Measurements from ENCODE around the gene TMEM165. TPM values are rescaled to one million over a fixed set of nuclear protein-coding genes. Genes with fewer than 3 reads are reported as not detected.

TMEM165 gene
- total RNA-seq, 4 donors from 2014 or later, result 79.5 to 215 (median 136) TPM

DNA sequence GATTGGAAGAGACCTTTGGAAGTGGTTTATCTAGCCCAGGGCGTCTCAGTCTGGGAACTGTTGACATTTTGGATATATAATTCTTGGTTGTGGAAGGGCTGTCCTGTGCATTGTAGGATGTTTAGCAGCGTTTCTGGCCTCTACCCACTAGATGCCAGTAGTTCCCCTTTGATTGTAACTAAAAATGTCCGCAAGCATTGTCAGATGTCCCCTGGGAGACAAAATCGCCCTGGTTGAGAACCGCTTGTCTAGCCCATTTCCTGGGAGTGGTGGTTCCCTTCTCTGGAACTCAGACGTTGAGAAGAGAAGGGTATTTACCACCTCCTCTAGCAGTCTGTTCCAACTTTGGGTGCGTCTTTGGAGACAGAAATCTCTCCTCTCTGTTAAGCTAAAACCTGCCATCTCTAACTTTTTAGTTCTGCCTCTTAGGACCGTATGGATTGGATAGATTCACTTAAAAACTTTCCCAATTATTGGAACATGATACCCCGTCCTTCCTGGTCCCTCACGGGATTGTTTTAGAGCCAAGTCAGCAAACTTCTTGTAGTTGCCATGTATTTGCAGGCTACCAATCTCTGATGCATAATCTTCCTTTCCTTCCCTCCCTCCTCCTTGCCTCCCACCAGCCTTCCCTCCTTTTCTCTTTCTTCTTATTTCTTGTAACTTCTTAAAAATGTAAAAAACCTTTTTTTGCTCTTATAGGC lies 13.9 kb downstream of the TMEM165 start:
- no peak for DNase-seq
- H3K36me3 ChIP-seq, result peaks cover 0 to 23% (median 2%) of the 10 kb centered on the region in 4 donors
- no peak overlapping the region for H3K4me3 ChIP-seq
- no peaks in the 10 kb centered on the region for H3K9me3 ChIP-seq
- H3K4me1 ChIP-seq, result peaks cover 0 to 20% (median 10%) of the 10 kb centered on the region in 4 donors
- 46 to 69% methylated on average over 5 to 10 of the region's 10 CpGs for WGBS, 2 donors (ENCODE audit: low coverage in 1 of 2)
- no peaks in the 10 kb centered on the region for H3K27me3 ChIP-seq
- in situ Hi-C loops (cut with MboI; ENCODE audit: low pct_ligation_motif_present in 1 of 4, low pct_unique_long_range_greater_than_20kb in 1 of 4, low sequenced_read_pairs in 3 of 4), result no loop called here
- H3K27ac ChIP-seq, result no peak overlapping the region
- intact Hi-C loops (cut with DNase I; ENCODE audit: low total_unique reads), result no loop called here
- TF ChIP-seq EP300 (IDR thresholded peaks at IDR 0.05; ENCODE audit: low read depth), result no peak
- no peak for TF ChIP-seq POLR2AphosphoS5 (IDR thresholded peaks at IDR 0.05)
- TF ChIP-seq POLR2A (IDR thresholded peaks at IDR 0.05), result no peak
- TF ChIP-seq, protein P1, sequence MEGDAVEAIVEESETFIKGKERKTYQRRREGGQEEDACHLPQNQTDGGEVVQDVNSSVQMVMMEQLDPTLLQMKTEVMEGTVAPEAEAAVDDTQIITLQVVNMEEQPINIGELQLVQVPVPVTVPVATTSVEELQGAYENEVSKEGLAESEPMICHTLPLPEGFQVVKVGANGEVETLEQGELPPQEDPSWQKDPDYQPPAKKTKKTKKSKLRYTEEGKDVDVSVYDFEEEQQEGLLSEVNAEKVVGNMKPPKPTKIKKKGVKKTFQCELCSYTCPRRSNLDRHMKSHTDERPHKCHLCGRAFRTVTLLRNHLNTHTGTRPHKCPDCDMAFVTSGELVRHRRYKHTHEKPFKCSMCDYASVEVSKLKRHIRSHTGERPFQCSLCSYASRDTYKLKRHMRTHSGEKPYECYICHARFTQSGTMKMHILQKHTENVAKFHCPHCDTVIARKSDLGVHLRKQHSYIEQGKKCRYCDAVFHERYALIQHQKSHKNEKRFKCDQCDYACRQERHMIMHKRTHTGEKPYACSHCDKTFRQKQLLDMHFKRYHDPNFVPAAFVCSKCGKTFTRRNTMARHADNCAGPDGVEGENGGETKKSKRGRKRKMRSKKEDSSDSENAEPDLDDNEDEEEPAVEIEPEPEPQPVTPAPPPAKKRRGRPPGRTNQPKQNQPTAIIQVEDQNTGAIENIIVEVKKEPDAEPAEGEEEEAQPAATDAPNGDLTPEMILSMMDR (IDR thresholded peaks at IDR 0.05), result no peak

DNA sequence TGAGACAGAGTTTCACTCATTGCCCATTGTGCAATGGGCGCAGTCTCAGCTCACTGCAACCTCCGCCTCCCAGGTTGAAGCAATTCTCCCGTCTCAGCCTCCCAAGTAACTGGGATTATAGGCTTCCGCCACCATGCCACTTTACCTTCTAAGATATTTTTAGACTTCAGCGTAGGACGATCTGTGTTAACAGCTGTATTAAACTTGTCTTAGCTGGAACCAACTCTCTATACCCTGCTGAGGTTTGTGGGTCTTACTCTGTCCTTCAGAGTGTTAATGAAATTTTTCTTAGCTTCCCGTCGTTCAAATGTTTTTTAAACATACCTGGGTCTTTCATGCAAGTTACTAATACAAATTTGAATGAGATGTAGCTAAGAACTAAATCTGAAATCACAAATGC lies 14.7 kb downstream of the TMEM165 start:
- in situ Hi-C loops (cut with MboI; ENCODE audit: low pct_ligation_motif_present in 1 of 4, low pct_unique_long_range_greater_than_20kb in 1 of 4, low sequenced_read_pairs in 3 of 4), result no loop called here
- H3K4me3 ChIP-seq, result no peak overlapping the region
- no peak overlapping the region for H3K27ac ChIP-seq
- H3K4me1 ChIP-seq, result peaks cover 0 to 20% (median 10%) of the 10 kb centered on the region in 4 donors
- WGBS, 2 donors (ENCODE audit: low coverage in 1 of 2), result 95 to 97% methylated on average over 8 of the region's 8 CpGs
- no peaks in the 10 kb centered on the region for H3K9me3 ChIP-seq
- no peak for TF ChIP-seq POLR2A (IDR thresholded peaks at IDR 0.05)
- TF ChIP-seq, protein P1 (IDR thresholded peaks at IDR 0.05), result no peak
- no peak for TF ChIP-seq EP300 (IDR thresholded peaks at IDR 0.05; ENCODE audit: low read depth)
- no peak for TF ChIP-seq POLR2AphosphoS5 (IDR thresholded peaks at IDR 0.05)
- H3K27me3 ChIP-seq, result no peaks in the 10 kb centered on the region
- H3K36me3 ChIP-seq, result peaks cover 0 to 15% (median 2%) of the 10 kb centered on the region in 4 donors
- DNase-seq, result no peak
- intact Hi-C loops (cut with DNase I; ENCODE audit: low total_unique reads), result no loop called here

DNA sequence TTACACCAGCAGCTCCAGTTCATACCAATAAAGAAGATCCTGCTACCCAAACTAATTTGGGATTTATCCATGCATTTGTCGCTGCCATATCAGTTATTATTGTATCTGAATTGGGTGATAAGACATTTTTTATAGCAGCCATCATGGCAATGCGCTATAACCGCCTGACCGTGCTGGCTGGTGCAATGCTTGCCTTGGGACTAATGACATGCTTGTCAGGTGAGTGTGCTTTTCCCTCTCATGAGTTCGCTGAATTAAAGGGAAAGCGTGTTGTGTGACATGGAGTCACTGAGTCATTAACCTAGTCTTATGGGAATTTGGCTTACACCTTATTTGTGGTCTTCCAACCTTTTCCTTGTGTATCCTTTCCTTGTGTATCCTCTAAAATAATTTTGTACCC lies 15.9 kb downstream of the TMEM165 start:
- intact Hi-C loops (cut with DNase I; ENCODE audit: low total_unique reads), result no loop called here
- 82 to 85% methylated on average over 2 to 6 of the region's 6 CpGs for WGBS, 2 donors (ENCODE audit: low coverage in 1 of 2)

DNA sequence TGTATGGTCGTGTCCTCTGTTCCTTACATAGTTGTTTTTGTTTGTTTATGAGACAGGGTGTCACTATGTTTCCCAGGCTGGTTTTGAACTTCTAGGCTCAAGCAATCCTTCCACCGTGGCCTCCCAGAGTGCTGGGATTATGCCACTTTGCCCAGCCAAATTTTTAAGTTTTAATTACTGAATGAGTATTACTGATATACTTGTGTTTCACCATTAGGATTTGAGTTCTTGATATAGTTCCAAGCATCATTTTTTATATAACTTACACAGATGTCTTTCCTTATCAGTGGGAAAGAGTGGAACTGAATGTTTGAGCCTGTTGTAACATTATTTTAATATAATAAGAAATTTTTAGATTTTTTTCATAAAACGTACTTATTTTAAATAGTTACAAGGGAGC lies 20.4 kb downstream of the TMEM165 start:
- TF ChIP-seq, protein P1 (IDR thresholded peaks at IDR 0.05), result no peak
- TF ChIP-seq EP300 (IDR thresholded peaks at IDR 0.05; ENCODE audit: low read depth), result no peak
- no peak for TF ChIP-seq POLR2AphosphoS5 (IDR thresholded peaks at IDR 0.05)
- TF ChIP-seq POLR2A (IDR thresholded peaks at IDR 0.05), result no peak
- Histone ChIP-seq H3K36me3 (peaks cover 0 to 48% (median 12%) of the 10 kb centered on the region in 4 donors), H3K9me3 (no peaks in the 10 kb centered on the region), H3K4me1 (no peaks in the 10 kb centered on the region), H3K27ac (no peak overlapping the region), H3K27me3 (no peaks in the 10 kb centered on the region), H3K4me3 (no peak overlapping the region)
- intact Hi-C loops (cut with DNase I; ENCODE audit: low total_unique reads) (no loop called here), in situ Hi-C loops (cut with MboI; ENCODE audit: low pct_ligation_motif_present in 1 of 4, low pct_unique_long_range_greater_than_20kb in 1 of 4, low sequenced_read_pairs in 3 of 4) (no loop called here)
- DNase-seq, result no peak
- WGBS, 2 donors (ENCODE audit: low coverage in 1 of 2), result 88 to 96% methylated on average over 1 to 3 of the region's 3 CpGs

More for the DNA sequence above, 15.9 kb downstream of the TMEM165 start:
- Histone ChIP-seq H3K9me3 (no peaks in the 10 kb centered on the region), H3K4me1 (peaks cover 0 to 20% (median 10%) of the 10 kb centered on the region in 4 donors), H3K4me3 (no peak overlapping the region), H3K27ac (no peak overlapping the region), H3K36me3 (peaks cover 0 to 13% (median 3%) of the 10 kb centered on the region in 4 donors), H3K27me3 (no peaks in the 10 kb centered on the region)
- DNase-seq, result no peak
- in situ Hi-C loops (cut with MboI; ENCODE audit: low pct_ligation_motif_present in 1 of 4, low pct_unique_long_range_greater_than_20kb in 1 of 4, low sequenced_read_pairs in 3 of 4), result no loop called here
- TF ChIP-seq, protein P1 (IDR thresholded peaks at IDR 0.05), result no peak
- no peak for TF ChIP-seq POLR2A (IDR thresholded peaks at IDR 0.05)
- TF ChIP-seq POLR2AphosphoS5 (IDR thresholded peaks at IDR 0.05), result no peak
- TF ChIP-seq EP300 (IDR thresholded peaks at IDR 0.05; ENCODE audit: low read depth), result no peak

Data from transverse colon (tissue), 4 donors.